Measurements from ENCODE around the gene CEP152. TPM values are rescaled to one million over a fixed set of nuclear protein-coding genes. Genes with fewer than 3 reads are reported as not detected.

The CEP152 gene
- 1.3 TPM in 2 replicates for polyA plus RNA-seq
- 2.2 and 2.9 TPM in 2 replicates for polyA minus RNA-seq

- H3K9ac ChIP-seq (ENCODE audit: low read length): peak within 1 kb of the TSS; percentile 59
- H3K4me3 ChIP-seq (ENCODE audit: low read length): peak within 1 kb of the TSS; percentile 79
- no peaks in the 10 kb centered on the region for H3F3A ChIP-seq (ENCODE audit: insufficient read depth, low read length, poor library complexity, severe bottlenecking)
- peak within 1 kb of the TSS; percentile 82 for H2AFZ ChIP-seq (ENCODE audit: low read depth, low read length)
- no peaks in the 10 kb centered on the region for H3K9me3 ChIP-seq (ENCODE audit: low read length)
- H3K36me3 ChIP-seq (ENCODE audit: insufficient read depth, low read length): no peaks in the 10 kb centered on the region
- no peaks in the 10 kb centered on the region for H3K27me3 ChIP-seq (ENCODE audit: insufficient read depth, low read depth, low read length)
- no peaks in the 10 kb centered on the region for H3K79me2 ChIP-seq (replicated peaks; ENCODE audit: insufficient read depth, low read length)
- H4K20me1 ChIP-seq (ENCODE audit: insufficient read depth): no peaks in the 10 kb centered on the region
- H3K27ac ChIP-seq (ENCODE audit: low read length): peak within 1 kb of the TSS; percentile 29
- TF ChIP-seq MXI1 (conservative IDR thresholded peaks at IDR 0.05; ENCODE audit: poor library complexity, severe bottlenecking) (peak; percentile 99), POLR2AphosphoS5 (IDR thresholded peaks at IDR 0.05) (peak; percentile 42), SMC3 (conservative IDR thresholded peaks at IDR 0.05; ENCODE audit: poor library complexity) (no peak)
- H3K4me2 ChIP-seq (ENCODE audit: low read length): peak within 1 kb of the TSS; percentile 76
- H3K9me2 ChIP-seq (ENCODE audit: insufficient read depth, low read length): no peaks in the 10 kb centered on the region
These were observed at the start of gene CEP152 for GRCh38 chr15:48810414-48811324. CEP152 (minus strand) TSS chr15:48811069; CDS start chr15:48805649, 5,420 bp downstream.

GRCh38 chr15:48859426-48859825 lies 48.6 kb upstream of the CEP152 start:
- H3K27ac ChIP-seq (ENCODE audit: low read length): no peak overlapping the region
- no peaks in the 10 kb centered on the region for H3F3A ChIP-seq (ENCODE audit: insufficient read depth, low read length, poor library complexity, severe bottlenecking)
- no peaks in the 10 kb centered on the region for H3K79me2 ChIP-seq (replicated peaks; ENCODE audit: insufficient read depth, low read length)
- no peak overlapping the region for H2AFZ ChIP-seq (ENCODE audit: low read depth, low read length)
- no peaks in the 10 kb centered on the region for H3K27me3 ChIP-seq (ENCODE audit: insufficient read depth, low read depth, low read length)
- TF ChIP-seq EZH2 (IDR thresholded peaks at IDR 0.05; ENCODE audit: borderline replicate concordance, insufficient read depth, low read length, poor library complexity, severe bottlenecking): no peak
- TF ChIP-seq RAD21 (conservative IDR thresholded peaks at IDR 0.05): no peak
- TF ChIP-seq POLR2AphosphoS5 (IDR thresholded peaks at IDR 0.05): no peak
- no peak for TF ChIP-seq CTCF (IDR thresholded peaks at IDR 0.05; ENCODE audit: poor library complexity, severe bottlenecking)
- no peak for TF ChIP-seq TAF1 (IDR thresholded peaks at IDR 0.05; ENCODE audit: low read depth)
- H4K20me1 ChIP-seq (ENCODE audit: insufficient read depth): no peaks in the 10 kb centered on the region
- H3K9me2 ChIP-seq (ENCODE audit: insufficient read depth, low read length): no peaks in the 10 kb centered on the region
- H3K4me3 ChIP-seq (ENCODE audit: low read length): no peak overlapping the region
- no peak overlapping the region for H3K9ac ChIP-seq (ENCODE audit: low read length)
- H3K4me2 ChIP-seq (ENCODE audit: low read length): no peak overlapping the region
- H3K9me3 ChIP-seq (ENCODE audit: low read length): no peaks in the 10 kb centered on the region
- no peaks in the 10 kb centered on the region for H3K36me3 ChIP-seq (ENCODE audit: insufficient read depth, low read length)

- Histone ChIP-seq H3K9me2 (ENCODE audit: insufficient read depth, low read length) (no peaks in the 10 kb centered on the region), H3K36me3 (ENCODE audit: insufficient read depth, low read length) (no peaks in the 10 kb centered on the region), H3K9ac (ENCODE audit: low read length) (no peak overlapping the region), H3K79me2 (replicated peaks; ENCODE audit: insufficient read depth, low read length) (no peaks in the 10 kb centered on the region), H2AFZ (ENCODE audit: low read depth, low read length) (no peak overlapping the region), H4K20me1 (ENCODE audit: insufficient read depth) (no peaks in the 10 kb centered on the region), H3K27me3 (ENCODE audit: insufficient read depth, low read depth, low read length) (no peaks in the 10 kb centered on the region), H3K27ac (ENCODE audit: low read length) (no peak overlapping the region), H3F3A (ENCODE audit: insufficient read depth, low read length, poor library complexity, severe bottlenecking) (no peaks in the 10 kb centered on the region), H3K4me3 (ENCODE audit: low read length) (no peak overlapping the region), H3K9me3 (ENCODE audit: low read length) (no peaks in the 10 kb centered on the region), H3K4me2 (ENCODE audit: low read length) (no peak overlapping the region)
- TF ChIP-seq RAD21 (conservative IDR thresholded peaks at IDR 0.05) (no peak), CTCF (IDR thresholded peaks at IDR 0.05; ENCODE audit: poor library complexity, severe bottlenecking) (no peak)
These were observed 47.5 kb upstream of the CEP152 start for GRCh38 chr15:48858401-48858800.

Data from neural cell (in vitro differentiated cells).